Tibial nerve (tissue), 4 donors: ENCODE measurements around the gene CAMK2D.

Source experiments
- EP300 ChIP-seq, 2 donors: sonication (generic); formaldehyde crosslinking; IDR thresholded peaks; one replicate each; pipeline ENCODE4 v1.6.1; 2017; ENCODE audit warnings: antibody characterized with exemption in 2 of 2, mild to moderate bottlenecking in 1 of 2
- POLR2A ChIP-seq, 2 donors: fragments of 450-650 bp; IDR thresholded peaks; one replicate each; pipeline ENCODE4 v1.6.1; 2017; ENCODE audit warnings: antibody characterized with exemption in 2 of 2, mild to moderate bottlenecking in 2 of 2, moderate library complexity in 2 of 2
- TF ChIP-seq, protein P1 (sequence below), 5 experiments: fragments of 200-600 bp in 3 of 5; fragments of 450-650 bp in 2 of 5; sonication (generic) in 3 of 5; IDR thresholded peaks; one replicate each; pipeline ENCODE4 v1.5.1; 2016 to 2019; ENCODE audit warnings: antibody characterized with exemption in 5 of 5, mild to moderate bottlenecking in 3 of 5, moderate library complexity in 2 of 5

- TF ChIP-seq, protein P1, sequence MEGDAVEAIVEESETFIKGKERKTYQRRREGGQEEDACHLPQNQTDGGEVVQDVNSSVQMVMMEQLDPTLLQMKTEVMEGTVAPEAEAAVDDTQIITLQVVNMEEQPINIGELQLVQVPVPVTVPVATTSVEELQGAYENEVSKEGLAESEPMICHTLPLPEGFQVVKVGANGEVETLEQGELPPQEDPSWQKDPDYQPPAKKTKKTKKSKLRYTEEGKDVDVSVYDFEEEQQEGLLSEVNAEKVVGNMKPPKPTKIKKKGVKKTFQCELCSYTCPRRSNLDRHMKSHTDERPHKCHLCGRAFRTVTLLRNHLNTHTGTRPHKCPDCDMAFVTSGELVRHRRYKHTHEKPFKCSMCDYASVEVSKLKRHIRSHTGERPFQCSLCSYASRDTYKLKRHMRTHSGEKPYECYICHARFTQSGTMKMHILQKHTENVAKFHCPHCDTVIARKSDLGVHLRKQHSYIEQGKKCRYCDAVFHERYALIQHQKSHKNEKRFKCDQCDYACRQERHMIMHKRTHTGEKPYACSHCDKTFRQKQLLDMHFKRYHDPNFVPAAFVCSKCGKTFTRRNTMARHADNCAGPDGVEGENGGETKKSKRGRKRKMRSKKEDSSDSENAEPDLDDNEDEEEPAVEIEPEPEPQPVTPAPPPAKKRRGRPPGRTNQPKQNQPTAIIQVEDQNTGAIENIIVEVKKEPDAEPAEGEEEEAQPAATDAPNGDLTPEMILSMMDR (IDR thresholded peaks at IDR 0.05), result no peak
- TF ChIP-seq EP300 (IDR thresholded peaks at IDR 0.05) (no peak), POLR2A (IDR thresholded peaks at IDR 0.05) (no peak)
Measured at GRCh38 chr4:113566015-113566795, 195.3 kb downstream of the CAMK2D start.
